Measurements from ENCODE around the gene SYCE3. TPM values are rescaled to one million over a fixed set of nuclear protein-coding genes. Genes with fewer than 3 reads are reported as not detected.

The SYCE3 gene
- polyA plus RNA-seq, 1 of the 3 experiments (the other 2 are of a cell fraction): 3.6 TPM

- TF ChIP-seq CHD2 (IDR thresholded peaks at IDR 0.05; ENCODE audit: low read length, partially characterized antibody) (no peak), TCF12 (IDR thresholded peaks at IDR 0.05) (no peak), MEF2A (IDR thresholded peaks at IDR 0.05; ENCODE audit: borderline replicate concordance, low read depth) (no peak), RXRA (IDR thresholded peaks at IDR 0.05; ENCODE audit: borderline replicate concordance, low read depth) (no peak), GABPA (IDR thresholded peaks at IDR 0.05; ENCODE audit: low read depth) (no peak), FOXJ3 (CRISPR knock-in tag; IDR thresholded peaks at IDR 0.05) (no peak), FOXM1 (IDR thresholded peaks at IDR 0.05; ENCODE audit: low read depth) (no peak), NRF1 (IDR thresholded peaks at IDR 0.05; ENCODE audit: low read depth, low read length) (no peak), YY1 (IDR thresholded peaks at IDR 0.05; ENCODE audit: low read depth) (no peak), POLR2AphosphoS5 (IDR thresholded peaks at IDR 0.05; ENCODE audit: low read depth, low read length) (no peak), SMC3 (IDR thresholded peaks at IDR 0.05; ENCODE audit: low read depth, low read length) (no peak), FOSL2 (IDR thresholded peaks at IDR 0.05; ENCODE audit: borderline replicate concordance, low read depth) (no peak), IRF3 (IDR thresholded peaks at IDR 0.05; ENCODE audit: low read depth, low read length) (no peak)
- TF ChIP-seq, protein P1, sequence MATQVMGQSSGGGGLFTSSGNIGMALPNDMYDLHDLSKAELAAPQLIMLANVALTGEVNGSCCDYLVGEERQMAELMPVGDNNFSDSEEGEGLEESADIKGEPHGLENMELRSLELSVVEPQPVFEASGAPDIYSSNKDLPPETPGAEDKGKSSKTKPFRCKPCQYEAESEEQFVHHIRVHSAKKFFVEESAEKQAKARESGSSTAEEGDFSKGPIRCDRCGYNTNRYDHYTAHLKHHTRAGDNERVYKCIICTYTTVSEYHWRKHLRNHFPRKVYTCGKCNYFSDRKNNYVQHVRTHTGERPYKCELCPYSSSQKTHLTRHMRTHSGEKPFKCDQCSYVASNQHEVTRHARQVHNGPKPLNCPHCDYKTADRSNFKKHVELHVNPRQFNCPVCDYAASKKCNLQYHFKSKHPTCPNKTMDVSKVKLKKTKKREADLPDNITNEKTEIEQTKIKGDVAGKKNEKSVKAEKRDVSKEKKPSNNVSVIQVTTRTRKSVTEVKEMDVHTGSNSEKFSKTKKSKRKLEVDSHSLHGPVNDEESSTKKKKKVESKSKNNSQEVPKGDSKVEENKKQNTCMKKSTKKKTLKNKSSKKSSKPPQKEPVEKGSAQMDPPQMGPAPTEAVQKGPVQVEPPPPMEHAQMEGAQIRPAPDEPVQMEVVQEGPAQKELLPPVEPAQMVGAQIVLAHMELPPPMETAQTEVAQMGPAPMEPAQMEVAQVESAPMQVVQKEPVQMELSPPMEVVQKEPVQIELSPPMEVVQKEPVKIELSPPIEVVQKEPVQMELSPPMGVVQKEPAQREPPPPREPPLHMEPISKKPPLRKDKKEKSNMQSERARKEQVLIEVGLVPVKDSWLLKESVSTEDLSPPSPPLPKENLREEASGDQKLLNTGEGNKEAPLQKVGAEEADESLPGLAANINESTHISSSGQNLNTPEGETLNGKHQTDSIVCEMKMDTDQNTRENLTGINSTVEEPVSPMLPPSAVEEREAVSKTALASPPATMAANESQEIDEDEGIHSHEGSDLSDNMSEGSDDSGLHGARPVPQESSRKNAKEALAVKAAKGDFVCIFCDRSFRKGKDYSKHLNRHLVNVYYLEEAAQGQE (IDR thresholded peaks at IDR 0.05; ENCODE audit: low read depth, low read length): no peak
- H3F3A ChIP-seq (replicated peaks; ENCODE audit: insufficient read depth): peaks cover 6% of the 10 kb centered on the region
- no peaks in the 10 kb centered on the region for H3K9me2 ChIP-seq
- 97% methylated on average over 6 of the region's 44 CpGs for WGBS (ENCODE audit: low lambda C conversion rate)
- ChIA-PET CTCF (interaction anchor here (0.9 kb wide), 1 partner anchor 11 kb away, joined by 5 read pairs; no protein-coding TSS in a partner anchor), POLR2A (no interaction called here)
- H2AFZ ChIP-seq (ENCODE audit: low read depth): no peak overlapping the region
- no peak overlapping the region for H3K4me2 ChIP-seq
- DNase-seq: no peak
- no peaks in the 10 kb centered on the region for H3K27me3 ChIP-seq (ENCODE audit: insufficient read depth)
- no peaks in the 10 kb centered on the region for H4K20me1 ChIP-seq (ENCODE audit: insufficient read depth)
- H3K36me3 ChIP-seq (replicated peaks in 1 of 2; ENCODE audit: control insufficient read depth in 1 of 2, insufficient read depth in 2 of 2, low read length in 1 of 2): peaks cover 0 to 18% of the 10 kb centered on the region in 2 experiments
- no peak overlapping the region for H3K9ac ChIP-seq
- H3K4me1 ChIP-seq (ENCODE audit: control insufficient read depth in 1 of 2, insufficient read depth in 2 of 2, low read depth in 1 of 2, low read length in 1 of 2): peaks cover 7 to 14% of the 10 kb centered on the region in 2 experiments; a peak in 3 of 4 replicates
- H3K9me3 ChIP-seq: no peaks in the 10 kb centered on the region
- H3K4me3 ChIP-seq (ENCODE audit: low read depth in 2 of 2, low read length in 1 of 2): no peak overlapping the region
- H3K27ac ChIP-seq (ENCODE audit: low read depth in 2 of 2, low read length in 1 of 2): no peak overlapping the region
- H3K79me2 ChIP-seq (ENCODE audit: insufficient read depth): peaks cover 37% of the 10 kb centered on the region
Observed at GRCh38 chr22:50504369-50505211, 58.1 kb downstream of the SYCE3 start.
